ENCODE results near the gene USP46.

DNA sequence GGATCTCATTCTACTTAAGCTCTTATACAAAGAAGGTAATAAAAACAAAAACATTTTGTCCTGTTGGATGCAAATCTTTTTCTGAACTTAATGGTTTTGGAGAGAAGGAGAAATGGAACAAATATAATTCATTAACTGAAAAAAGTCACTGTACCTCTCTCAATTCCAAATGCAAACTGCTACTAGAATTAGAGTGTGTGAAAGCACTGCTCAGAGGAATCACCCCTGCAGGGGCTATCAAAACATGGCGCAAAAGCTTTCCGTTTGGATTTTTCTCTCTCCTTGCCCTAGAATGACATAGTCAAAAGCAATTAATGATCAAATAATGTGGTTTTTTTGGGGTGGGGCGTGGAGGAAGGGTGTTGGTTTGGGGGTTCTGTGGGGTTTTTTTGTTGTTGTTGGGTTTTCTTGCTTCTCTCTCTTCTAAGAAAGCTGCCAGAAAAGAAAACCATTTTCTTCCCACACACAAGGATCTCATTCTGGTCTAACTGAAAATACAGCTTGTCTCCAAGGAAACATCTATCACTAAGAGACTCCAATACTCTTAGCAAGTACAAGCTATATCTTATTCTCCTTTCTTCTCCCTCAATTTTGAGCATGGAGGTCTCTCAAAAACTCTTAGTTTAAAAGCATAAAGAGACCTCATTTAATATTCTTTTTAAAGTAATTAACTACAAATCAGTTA is 41.6 kb downstream of the USP46 start:
- TF ChIP-seq POLR2A (IDR thresholded peaks at IDR 0.05; ENCODE audit: low read length) (no peak), GATA1 (IDR thresholded peaks at IDR 0.05; ENCODE audit: low read depth, low read length) (no peak)

All from erythroblast (primary cell).